ENCODE data around the gene HSD17B1. TPM values are rescaled to one million over a fixed set of nuclear protein-coding genes. Genes with fewer than 3 reads are reported as not detected.

HSD17B1 gene
- total and polyA plus RNA-seq, 2 of the 13 experiments (the other 11 are each of a cell fraction or from before 2014, with no cell fraction given) = 0.54 to 0.93 TPM

DNA sequence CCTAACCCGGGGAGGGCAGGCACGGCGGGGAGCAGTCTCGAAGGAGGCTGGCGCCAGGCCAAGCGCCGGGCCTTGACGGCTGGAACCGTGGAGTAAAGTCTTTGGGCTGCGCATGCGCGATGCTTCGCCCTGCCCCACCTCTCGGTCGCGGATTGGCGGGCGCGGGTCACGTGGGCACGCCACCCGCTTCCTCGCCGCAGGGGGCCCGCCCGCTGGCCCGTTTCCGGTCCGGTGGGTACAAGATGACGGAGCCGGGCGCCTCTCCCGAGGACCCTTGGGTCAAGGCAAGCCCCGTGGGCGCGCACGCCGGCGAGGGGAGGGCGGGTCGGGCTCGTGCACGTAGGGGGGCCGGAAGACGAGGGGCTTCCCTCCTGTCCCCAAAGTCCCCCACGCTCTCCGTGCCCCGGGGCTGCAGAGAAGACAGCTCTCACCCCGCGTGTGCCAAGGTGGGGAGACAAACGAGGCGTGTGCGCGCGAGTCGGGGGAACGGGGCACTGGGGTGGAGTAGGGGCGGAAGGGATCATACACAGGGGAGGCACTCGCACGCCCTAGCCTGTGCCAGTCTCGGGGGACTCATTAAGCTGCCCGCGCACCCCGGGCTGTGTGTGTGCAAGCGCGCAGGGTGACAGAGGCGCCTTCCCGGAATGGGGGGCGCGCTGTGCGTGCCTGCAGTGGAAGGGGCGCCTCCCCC is 14.3 kb downstream of the HSD17B1 start, which contains the start of gene MLX (continued):
- TF ChIP-seq GRHL1 (CRISPR knock-in tag; conservative IDR thresholded peaks at IDR 0.05) = no peak
- no peak for TF ChIP-seq FOXK2 (IDR thresholded peaks at IDR 0.05)
- TF ChIP-seq ZNF589 (CRISPR knock-in tag; conservative IDR thresholded peaks at IDR 0.05) = peak; percentile 82; the same call in 1 of the 2 replicates
- TF ChIP-seq ZMYM3 (CRISPR knock-in tag; IDR thresholded peaks at IDR 0.05) = no peak
- TF ChIP-seq POGK (CRISPR knock-in tag; conservative IDR thresholded peaks at IDR 0.05) = peak; percentile 82
- TF ChIP-seq ZNF597 (CRISPR knock-in tag; IDR thresholded peaks at IDR 0.05) = no peak
- no peak for TF ChIP-seq ZNF446 (CRISPR knock-in tag; IDR thresholded peaks at IDR 0.05)
- no peak for TF ChIP-seq MAF1 (CRISPR knock-in tag; IDR thresholded peaks at IDR 0.05; ENCODE audit: borderline replicate concordance)
- peak; percentile 75; the same call in 1 of the 2 replicates for TF ChIP-seq PHF8 (CRISPR knock-in tag; IDR thresholded peaks at IDR 0.05)
- peak; percentile 58 for TF ChIP-seq FOXP4 (CRISPR knock-in tag; IDR thresholded peaks at IDR 0.05)
- peak; percentile 66 for TF ChIP-seq ZNF749 (CRISPR knock-in tag; IDR thresholded peaks at IDR 0.05; ENCODE audit: borderline replicate concordance)
- TF ChIP-seq ATF4 (CRISPR knock-in tag; IDR thresholded peaks at IDR 0.05) = no peak
- 0 out of 2 replicates have a peak, but pooled peaks have one; percentile 55 for TF ChIP-seq ZNF224 (CRISPR knock-in tag; IDR thresholded peaks at IDR 0.05)
- TF ChIP-seq PCBP2 (optimal IDR thresholded peaks at IDR 0.05; ENCODE audit: low read depth, low read length, poor library complexity, severe bottlenecking) = no peak
- peak; percentile 84; the same call in 1 of the 2 replicates for TF ChIP-seq TAF1 (CRISPR knock-in tag; IDR thresholded peaks at IDR 0.05)
- TF ChIP-seq GLI4 (CRISPR knock-in tag; IDR thresholded peaks at IDR 0.05; ENCODE audit: borderline replicate concordance) = peak; percentile 88
- no peak for TF ChIP-seq RORA (CRISPR knock-in tag; IDR thresholded peaks at IDR 0.05)
- peak; percentile 78 for TF ChIP-seq ZSCAN29 (CRISPR knock-in tag; conservative IDR thresholded peaks at IDR 0.05)
- 0 out of 2 replicates have a peak, but pooled peaks have one; percentile 42 for TF ChIP-seq ZNF251 (CRISPR knock-in tag; IDR thresholded peaks at IDR 0.05)
- TF ChIP-seq IRF2 (CRISPR knock-in tag; IDR thresholded peaks at IDR 0.05) = peak; percentile 89
- peak; percentile 23; the same call in 1 of the 2 replicates for TF ChIP-seq TBP (CRISPR knock-in tag; IDR thresholded peaks at IDR 0.05)
- TF ChIP-seq ZNF550 (CRISPR knock-in tag; IDR thresholded peaks at IDR 0.05; ENCODE audit: borderline replicate concordance) = no peak; the same call in 1 of the 2 replicates
